ENCODE data around the gene SRD5A1. TPM values are rescaled to one million over a fixed set of nuclear protein-coding genes. Genes with fewer than 3 reads are reported as not detected.

The SRD5A1 gene
- total and polyA plus RNA-seq, 2 of the 8 experiments (the other 6 are each of a cell fraction or from before 2014, with no cell fraction given), result 34.7 to 42.4 TPM

- TF ChIP-seq ATF3 (IDR thresholded peaks at IDR 0.05; ENCODE audit: insufficient read depth, low read depth, low read length), result no peak
Observed at GRCh38 chr5:6715271-6715670, 82.0 kb downstream of the SRD5A1 start (continued).

All from H1 (cell line).